SU-DHL-6 (cell line): Measurements from ENCODE around the gene DNAH11.

Experiments used
- H2AFZ ChIP-seq: fragments of 200-600 bp; sonication (generic); 2 replicates; pipeline ENCODE4 v1.6.1; 2014; ENCODE audit warnings: low read depth, mild to moderate bottlenecking, moderate library complexity, mixed read lengths, antibody characterized with exemption, low read length; ENCODE audit not compliant: severe bottlenecking
- H3F3A ChIP-seq: fragments of 200-600 bp; shearing (Covaris generic); 2 replicates; pipeline ENCODE4 v1.6.0; 2016; ENCODE audit warnings: antibody characterized with exemption, mild to moderate bottlenecking; ENCODE audit not compliant: insufficient read depth
- H3K27ac ChIP-seq: fragments of 200-600 bp; sonication (generic); 2 replicates; pipeline ENCODE4 v1.5.1; 2016; ENCODE audit warnings: low read depth, mild to moderate bottlenecking, low read length, moderate library complexity, mixed read lengths
- H3K27me3 ChIP-seq: fragments of 200-600 bp; sonication (generic), shearing (Covaris generic); 2 replicates; pipeline ENCODE4 v1.6.0; 2014; ENCODE audit warnings: mild to moderate bottlenecking, low read length
- H3K36me3 ChIP-seq: fragments of 200-600 bp; sonication (generic); 2 replicates; pipeline ENCODE4 v1.6.1; 2014; ENCODE audit warnings: mild to moderate bottlenecking, low read length, mixed read lengths
- H3K4me2 ChIP-seq: fragments of 300-600, 200-600 bp; shearing (Covaris generic), sonication (generic); 2 replicates; pipeline ENCODE4 v1.6.0; 2014; ENCODE audit warnings: low read length, low read depth, mild to moderate bottlenecking; ENCODE audit not compliant: poor library complexity, severe bottlenecking
- H3K4me3 ChIP-seq: fragments of 200-600 bp; sonication (generic); 2 replicates; pipeline ENCODE4 v1.5.1; 2014; ENCODE audit warnings: antibody characterized with exemption, low read length, mild to moderate bottlenecking, mixed read lengths; ENCODE audit not compliant: insufficient read depth, poor library complexity, severe bottlenecking
- H3K79me2 ChIP-seq: fragments of 200-600 bp; sonication (generic); 2 replicates; pipeline ENCODE4 v1.6.1; 2014; ENCODE audit warnings: mild to moderate bottlenecking, low read length, moderate library complexity; ENCODE audit not compliant: insufficient read depth
- H3K9ac ChIP-seq: fragments of 200-600 bp; sonication (generic); 2 replicates; pipeline ENCODE4 v1.7.0; 2014; ENCODE audit warnings: mild to moderate bottlenecking, low read length
- H3K9me2 ChIP-seq: fragments of 200-600 bp; sonication (generic); replicated peaks from 2 replicates; pipeline ENCODE4 v1.6.1; 2014; ENCODE audit warnings: low read length; ENCODE audit not compliant: insufficient read depth
- H3K9me3 ChIP-seq: fragments of 200-600 bp; sonication (generic); 2 replicates; pipeline ENCODE4 v1.6.1; 2014; ENCODE audit warnings: low read length, mixed read lengths; ENCODE audit not compliant: insufficient read depth
- H4K20me1 ChIP-seq: fragments of 200-600 bp; sonication (generic); 2 replicates; pipeline ENCODE4 v1.6.1; 2014; ENCODE audit warnings: low read depth, mild to moderate bottlenecking, antibody characterized with exemption, low read length, moderate library complexity, mixed read lengths
- EZH2phosphoT487 ChIP-seq: fragments of 200-600 bp; sonication (generic), shearing (Covaris generic); conservative IDR thresholded peaks from 2 replicates; pipeline ENCODE4 v1.6.1; 2018; ENCODE audit warnings: mild to moderate bottlenecking, antibody characterized with exemption, low read length, moderate library complexity, mixed read lengths
- TF ChIP-seq, protein P1 (sequence below): fragments of 200-600 bp; sonication (generic); IDR thresholded peaks from one replicate; pipeline ENCODE4 v1.5.1; 2017; ENCODE audit warnings: antibody characterized with exemption, mild to moderate bottlenecking, low read length, moderate library complexity; ENCODE audit not compliant: insufficient read depth, poor library complexity, severe bottlenecking

The DNAH11 gene

DNA sequence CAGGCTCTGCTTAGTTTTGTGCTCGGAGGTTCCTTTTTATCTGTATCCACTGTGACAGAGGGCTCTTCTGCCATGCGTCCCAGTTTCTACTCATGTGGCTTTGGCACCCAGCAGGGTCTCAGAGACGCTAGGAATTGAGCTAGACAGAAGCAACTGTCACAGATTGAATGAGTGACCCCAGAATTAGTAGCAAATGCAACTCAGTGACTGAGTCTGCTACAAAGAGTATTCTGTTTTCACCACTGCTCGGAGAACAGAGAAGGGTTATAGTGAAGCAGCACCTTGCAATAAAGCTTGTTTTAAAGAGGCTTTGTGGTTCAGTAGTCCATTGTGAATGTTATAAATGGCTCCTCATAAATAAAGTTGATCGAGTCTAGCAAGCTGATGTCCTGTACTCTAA is 113.2 kb downstream of the DNAH11 start:
- H3K9me2 ChIP-seq, result no peaks in the 10 kb centered on the region
- no peaks in the 10 kb centered on the region for H4K20me1 ChIP-seq
- no peaks in the 10 kb centered on the region for H3K36me3 ChIP-seq
- no peaks in the 10 kb centered on the region for H3K79me2 ChIP-seq
- H3K9ac ChIP-seq, result no peak overlapping the region
- no peak overlapping the region for H3K27ac ChIP-seq
- H3F3A ChIP-seq, result no peaks in the 10 kb centered on the region
- H3K4me3 ChIP-seq, result no peak overlapping the region
- H3K9me3 ChIP-seq, result no peaks in the 10 kb centered on the region
- H3K27me3 ChIP-seq, result no peaks in the 10 kb centered on the region
- H2AFZ ChIP-seq, result no peak overlapping the region
- TF ChIP-seq, protein P1, sequence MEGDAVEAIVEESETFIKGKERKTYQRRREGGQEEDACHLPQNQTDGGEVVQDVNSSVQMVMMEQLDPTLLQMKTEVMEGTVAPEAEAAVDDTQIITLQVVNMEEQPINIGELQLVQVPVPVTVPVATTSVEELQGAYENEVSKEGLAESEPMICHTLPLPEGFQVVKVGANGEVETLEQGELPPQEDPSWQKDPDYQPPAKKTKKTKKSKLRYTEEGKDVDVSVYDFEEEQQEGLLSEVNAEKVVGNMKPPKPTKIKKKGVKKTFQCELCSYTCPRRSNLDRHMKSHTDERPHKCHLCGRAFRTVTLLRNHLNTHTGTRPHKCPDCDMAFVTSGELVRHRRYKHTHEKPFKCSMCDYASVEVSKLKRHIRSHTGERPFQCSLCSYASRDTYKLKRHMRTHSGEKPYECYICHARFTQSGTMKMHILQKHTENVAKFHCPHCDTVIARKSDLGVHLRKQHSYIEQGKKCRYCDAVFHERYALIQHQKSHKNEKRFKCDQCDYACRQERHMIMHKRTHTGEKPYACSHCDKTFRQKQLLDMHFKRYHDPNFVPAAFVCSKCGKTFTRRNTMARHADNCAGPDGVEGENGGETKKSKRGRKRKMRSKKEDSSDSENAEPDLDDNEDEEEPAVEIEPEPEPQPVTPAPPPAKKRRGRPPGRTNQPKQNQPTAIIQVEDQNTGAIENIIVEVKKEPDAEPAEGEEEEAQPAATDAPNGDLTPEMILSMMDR, result no peak
- no peak for TF ChIP-seq EZH2phosphoT487
- H3K4me2 ChIP-seq, result no peak overlapping the region

DNA sequence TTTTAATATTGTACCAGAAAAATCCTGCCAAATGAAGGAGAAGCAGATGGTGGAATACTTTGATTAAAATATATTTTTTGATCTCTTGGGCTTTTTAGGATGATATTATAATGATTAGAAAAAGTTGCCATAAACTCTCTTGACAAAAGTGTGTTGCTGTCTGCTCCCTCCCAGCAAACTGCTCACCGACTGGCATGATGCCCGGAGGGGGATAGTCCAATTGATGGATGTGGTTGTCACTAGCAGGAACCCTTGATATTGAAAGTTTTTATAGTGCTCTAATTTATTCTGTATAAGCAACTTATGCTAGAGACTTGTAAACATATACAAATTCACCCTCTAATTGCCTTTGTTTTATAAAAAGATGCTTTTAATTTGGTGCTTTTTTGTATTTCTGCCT is 114.0 kb downstream of the DNAH11 start:
- no peak overlapping the region for H3K9ac ChIP-seq
- H3K9me2 ChIP-seq, result no peaks in the 10 kb centered on the region
- TF ChIP-seq, protein P1, result no peak
- no peak for TF ChIP-seq EZH2phosphoT487
- no peaks in the 10 kb centered on the region for H3K27me3 ChIP-seq
- H3K79me2 ChIP-seq, result no peaks in the 10 kb centered on the region
- H3K36me3 ChIP-seq, result no peaks in the 10 kb centered on the region
- H2AFZ ChIP-seq, result no peak overlapping the region
- no peak overlapping the region for H3K4me3 ChIP-seq
- no peak overlapping the region for H3K27ac ChIP-seq
- no peaks in the 10 kb centered on the region; the same call in 1 of the 2 replicates for H3K9me3 ChIP-seq
- H3F3A ChIP-seq, result no peaks in the 10 kb centered on the region
- no peaks in the 10 kb centered on the region for H4K20me1 ChIP-seq
- H3K4me2 ChIP-seq, result no peak overlapping the region

DNA sequence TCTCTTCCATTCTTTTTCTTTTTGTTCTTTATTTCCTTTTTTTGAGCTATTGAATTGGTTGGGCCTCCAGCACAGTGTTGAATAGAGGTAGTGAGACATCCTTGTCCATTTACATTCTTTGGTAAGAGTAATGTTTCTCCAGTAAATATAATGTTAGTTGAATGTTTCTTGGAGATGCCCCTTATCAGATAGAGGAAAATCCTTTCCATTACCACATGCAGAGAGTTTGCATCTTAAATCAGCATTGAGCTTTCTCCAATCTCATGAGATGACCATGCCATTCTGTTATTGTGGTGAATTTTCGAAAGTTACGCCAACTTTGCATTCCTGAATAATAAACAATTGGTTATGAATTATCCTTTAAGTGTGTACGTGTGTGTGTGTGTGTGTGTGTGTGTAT is 127.7 kb downstream of the DNAH11 start:
- Histone ChIP-seq H4K20me1 (no peaks in the 10 kb centered on the region), H3K4me2 (no peak overlapping the region), H3K36me3 (no peaks in the 10 kb centered on the region), H3K9ac (no peak overlapping the region), H3K79me2 (no peaks in the 10 kb centered on the region), H2AFZ (no peak overlapping the region), H3K9me3 (no peaks in the 10 kb centered on the region), H3K27ac (no peak overlapping the region), H3F3A (no peaks in the 10 kb centered on the region), H3K9me2 (no peaks in the 10 kb centered on the region), H3K4me3 (no peak overlapping the region), H3K27me3 (no peaks in the 10 kb centered on the region)
- no peak for TF ChIP-seq EZH2phosphoT487
- TF ChIP-seq, protein P1, result no peak
